Stimulated activated CD4-positive, alpha-beta T cell treated with anti-CD3 and anti-CD28 coated beads, Interleukin-12 subunit alpha, Interleukin-12 subunit beta, amount 100 ng/mL, for 4 hours (primary cell): ENCODE results near the gene MLST8.
"Not testable (repeated sequence)": the region's sequence is repeated elsewhere in the genome, so short reads cannot be mapped to it uniquely, and the experiment has no call there.

Source experiments
- DNase-seq: peaks from one replicate; pipeline ENCODE4 v3.0.0-alpha.2; 2020

The MLST8 gene

DNA sequence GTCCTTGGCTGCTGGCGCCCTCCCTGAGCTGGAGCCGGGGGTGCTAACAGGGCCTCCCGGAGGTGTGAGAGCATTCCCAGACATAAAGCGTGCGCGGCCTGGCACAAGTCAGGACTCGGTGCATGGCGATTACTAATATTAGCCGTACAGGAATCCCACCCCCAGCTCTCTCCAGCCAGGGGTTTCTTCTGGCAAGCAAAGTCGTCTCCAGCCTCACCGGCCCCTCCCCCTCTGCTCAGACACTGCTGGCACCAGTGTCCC, 13.9 kb upstream of the MLST8 start:
- DNase-seq: no peak

DNA sequence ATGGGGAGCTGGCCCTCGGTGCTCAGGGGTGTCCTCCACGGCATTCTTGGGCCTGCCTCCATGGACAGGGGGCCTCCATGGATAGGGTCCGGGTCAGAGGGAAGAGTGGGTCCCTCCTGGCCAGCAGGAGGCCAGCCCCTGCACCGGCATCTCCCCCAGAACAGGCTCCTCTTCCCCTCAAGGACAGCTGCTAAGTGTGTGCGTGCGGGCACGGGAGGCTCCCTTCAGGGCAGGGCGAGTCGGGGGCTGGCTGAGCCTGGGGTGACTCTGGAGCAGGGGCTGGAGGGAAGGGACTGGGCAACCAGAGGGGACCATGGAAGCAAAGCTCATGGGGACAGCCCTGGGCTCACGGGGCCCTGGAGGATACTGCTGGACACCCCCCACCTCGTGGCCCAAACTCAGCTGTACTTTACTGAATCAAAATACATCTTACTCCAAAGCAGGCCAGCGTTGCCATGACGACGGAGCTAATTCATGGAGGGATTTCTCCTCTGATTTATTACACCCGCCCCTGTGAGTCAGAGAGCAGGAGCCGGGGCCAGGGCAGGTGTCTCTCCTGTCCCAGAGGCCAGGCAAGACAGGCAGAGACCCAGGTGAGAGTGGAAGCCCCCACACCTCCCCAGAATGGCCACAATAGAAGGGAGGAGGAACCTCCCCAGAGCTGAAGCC, 11.0 kb upstream of the MLST8 start:
- no peak for DNase-seq

DNA sequence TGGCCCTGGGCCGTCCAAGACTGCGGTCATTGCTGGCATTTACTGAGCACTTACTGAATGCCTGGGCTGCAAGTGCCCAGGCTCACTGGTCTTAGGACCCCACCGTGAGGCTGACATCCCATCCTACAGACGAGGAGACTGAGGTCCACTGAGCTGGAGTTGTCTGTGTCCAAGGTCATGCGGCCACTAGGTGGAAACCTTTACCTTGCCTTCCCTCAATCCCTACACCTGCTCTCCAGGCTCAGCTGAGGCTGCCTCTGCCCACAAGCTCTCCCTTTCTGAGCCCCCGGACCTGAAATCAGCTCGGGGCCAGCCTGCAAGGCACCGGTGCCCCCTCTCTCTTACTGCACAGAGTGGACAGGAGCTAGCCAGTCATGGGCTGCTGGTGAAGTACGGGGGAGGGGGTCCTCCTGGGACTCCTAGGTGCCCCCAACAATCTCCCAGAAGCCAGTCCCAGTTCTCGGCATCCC, 10.4 kb upstream of the MLST8 start:
- no peak for DNase-seq

DNA sequence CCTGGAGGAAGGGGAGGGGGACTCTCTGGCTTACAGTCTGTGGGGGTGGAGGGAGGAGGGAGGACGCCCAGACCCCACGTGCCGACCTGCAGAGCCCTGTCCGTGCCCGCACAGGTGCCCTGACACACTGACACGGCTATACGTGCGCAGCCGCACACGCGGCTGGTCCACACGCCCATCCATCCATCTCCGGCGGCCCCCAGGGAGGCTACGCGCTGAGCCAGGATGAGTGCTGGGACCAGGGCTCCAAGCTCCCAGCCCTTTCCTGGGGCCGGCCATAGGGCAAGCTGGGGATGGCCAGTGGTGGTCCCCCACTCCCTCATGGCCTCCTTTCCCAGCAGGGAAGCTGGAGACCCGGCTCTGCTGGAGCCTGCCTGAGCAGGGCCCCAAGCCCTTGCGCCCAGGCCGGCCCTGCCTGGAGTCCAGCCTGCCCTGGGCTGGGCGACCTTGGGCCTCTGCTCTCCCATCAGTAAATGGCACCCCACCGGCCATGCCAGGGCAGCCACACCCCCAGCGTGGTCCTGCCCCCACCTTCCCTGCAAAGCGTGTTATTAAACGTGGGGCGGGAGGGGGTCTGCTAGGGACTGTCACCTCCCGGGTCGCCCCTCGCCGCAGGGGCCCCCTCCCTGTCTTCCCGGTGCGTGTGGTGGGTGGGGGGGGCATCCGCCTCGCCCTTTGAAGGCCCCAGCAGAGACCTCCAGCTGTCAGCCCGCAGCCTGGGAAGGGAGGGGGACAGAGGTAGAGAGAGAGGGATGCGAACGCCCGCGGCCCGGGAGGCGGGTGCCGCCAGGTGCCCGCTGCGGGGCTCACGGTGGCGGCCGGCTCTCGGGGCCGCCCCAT, 9.7 kb upstream of the MLST8 start:
- no peak for DNase-seq

DNA sequence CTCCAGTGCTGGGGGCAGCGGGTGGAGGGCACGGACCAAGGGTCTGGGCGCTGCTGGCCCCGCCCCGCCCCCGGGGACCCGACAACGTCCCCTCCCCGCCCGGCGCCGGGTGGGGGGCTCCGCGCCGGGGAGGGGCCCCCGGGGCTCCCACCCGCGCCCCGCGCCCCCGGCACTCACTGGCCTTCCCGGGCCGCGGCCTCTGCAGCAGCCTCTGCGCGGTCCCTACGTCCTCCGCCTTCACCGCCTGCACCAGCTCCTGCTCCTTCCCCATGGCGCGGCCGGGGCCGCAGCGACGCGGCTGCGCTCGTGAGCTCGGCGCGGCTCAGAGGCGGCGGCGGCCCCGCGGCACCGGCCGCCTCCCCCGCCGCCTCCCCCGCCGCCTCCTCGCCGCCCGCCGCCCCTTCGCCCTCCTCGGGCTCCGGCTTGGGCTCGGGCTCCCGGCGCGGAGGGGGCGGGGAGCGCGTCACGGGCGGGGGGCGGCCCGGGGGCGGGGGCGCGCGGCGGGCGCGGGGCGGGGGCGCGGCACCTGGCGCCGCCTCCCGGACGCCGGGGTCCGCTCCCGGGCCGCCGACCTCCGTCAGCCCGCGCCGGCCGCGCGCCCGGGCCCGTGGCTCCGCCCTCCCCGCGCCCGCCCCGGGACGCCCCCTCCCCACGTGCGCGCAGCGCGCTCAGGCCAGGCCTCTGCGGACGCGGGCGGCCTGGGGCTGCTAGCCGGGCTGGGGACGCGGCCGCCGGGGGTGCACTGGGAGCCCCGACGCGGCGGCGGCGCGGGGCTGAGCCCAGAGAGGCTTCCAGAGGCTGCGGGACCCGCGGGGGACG, 8.9 kb upstream of the MLST8 start, which contains the start of gene CASKIN1:
Gene CASKIN1 (minus strand): TSS at position 444 of the 819 bp plus-strand sequence. CDS start 173 bp downstream, at position 271.
- no peak for DNase-seq

DNA sequence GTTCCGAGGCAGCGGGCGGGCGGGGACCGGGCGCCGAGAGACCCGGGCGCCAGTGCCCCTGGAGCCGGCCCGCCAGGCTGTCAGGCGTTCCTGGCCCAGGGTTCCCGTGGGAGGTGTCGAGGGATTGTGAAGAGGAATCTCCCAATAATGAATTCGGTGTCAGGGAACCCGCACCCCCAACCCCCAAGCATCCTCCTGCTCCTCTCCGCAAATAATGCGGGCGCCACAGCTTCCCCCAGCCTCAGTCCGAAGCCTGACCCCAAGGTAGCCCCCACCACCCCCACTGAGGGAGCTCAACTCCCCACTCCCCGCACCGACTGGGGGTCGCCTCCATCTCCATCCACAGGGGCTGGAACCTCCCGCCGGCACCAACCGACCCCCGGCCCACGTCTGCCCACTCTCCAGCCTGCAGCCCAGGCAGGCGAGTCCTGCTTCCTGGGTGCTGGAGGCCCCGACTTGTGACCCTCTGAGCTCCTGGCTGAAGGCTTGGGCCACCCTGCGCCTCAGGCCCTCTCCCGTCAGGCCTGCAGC, 8.2 kb upstream of the MLST8 start:
- no peak for DNase-seq

DNA sequence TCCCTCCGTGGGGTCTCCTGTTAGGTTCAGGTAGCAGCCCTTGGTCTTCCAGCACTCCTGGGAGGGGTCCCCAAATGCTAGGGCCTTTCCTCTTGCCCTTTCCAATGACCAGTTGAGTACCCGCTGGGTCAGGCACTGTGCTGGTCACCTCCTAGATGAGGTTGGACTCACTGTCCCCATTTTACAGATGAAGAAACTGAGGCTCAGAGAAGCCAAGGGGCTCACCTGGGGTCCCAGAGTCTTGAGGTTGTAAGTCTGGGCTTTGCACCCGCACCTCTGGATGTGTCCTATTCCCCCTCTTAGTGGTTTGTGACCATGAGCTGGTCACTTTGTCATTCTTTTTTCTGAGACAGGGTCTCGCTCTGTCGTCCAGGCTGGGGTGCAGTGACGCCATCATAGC, 7.5 kb upstream of the MLST8 start:
- no peak for DNase-seq

DNA sequence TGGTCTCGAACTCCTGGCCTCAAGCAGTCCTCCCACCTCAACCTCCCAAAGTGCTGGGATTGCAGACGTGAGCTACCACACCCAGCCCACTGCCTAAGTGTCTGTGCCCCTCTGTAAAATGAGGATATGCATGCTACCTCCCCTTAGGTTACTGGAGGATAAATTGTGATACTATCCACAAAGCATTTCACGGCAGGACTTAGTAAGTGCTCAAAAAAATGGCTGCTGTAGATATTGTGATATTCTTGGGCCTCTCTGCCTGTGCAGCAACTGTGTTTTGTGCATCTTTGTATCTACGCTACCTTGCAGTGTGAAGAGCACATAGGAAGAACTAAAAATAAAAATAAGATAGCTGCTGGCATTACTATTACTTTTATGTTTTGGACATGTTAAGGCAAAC, 7.0 kb upstream of the MLST8 start:
- DNase-seq: no peak

DNA sequence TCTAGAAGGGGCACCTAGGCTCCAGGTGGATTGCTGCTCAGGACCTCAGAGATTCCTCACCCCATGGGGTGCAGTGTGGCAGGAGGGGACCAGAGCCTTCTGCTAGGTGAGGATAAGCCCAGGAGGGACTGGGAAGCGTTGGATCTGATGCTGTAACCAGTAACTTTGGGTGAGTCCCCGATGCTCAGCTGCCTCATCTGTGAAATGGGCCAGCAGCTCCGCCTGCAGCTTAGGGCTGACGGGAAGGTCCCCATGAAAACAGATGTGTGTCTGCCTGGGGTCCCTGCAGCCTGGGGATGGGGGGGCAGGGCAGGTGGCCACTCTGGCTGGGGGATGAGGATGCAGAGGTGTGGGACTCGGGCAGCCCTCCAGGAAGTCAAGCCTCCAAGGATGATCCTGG, 6.2 kb upstream of the MLST8 start:
- DNase-seq: no peak

DNA sequence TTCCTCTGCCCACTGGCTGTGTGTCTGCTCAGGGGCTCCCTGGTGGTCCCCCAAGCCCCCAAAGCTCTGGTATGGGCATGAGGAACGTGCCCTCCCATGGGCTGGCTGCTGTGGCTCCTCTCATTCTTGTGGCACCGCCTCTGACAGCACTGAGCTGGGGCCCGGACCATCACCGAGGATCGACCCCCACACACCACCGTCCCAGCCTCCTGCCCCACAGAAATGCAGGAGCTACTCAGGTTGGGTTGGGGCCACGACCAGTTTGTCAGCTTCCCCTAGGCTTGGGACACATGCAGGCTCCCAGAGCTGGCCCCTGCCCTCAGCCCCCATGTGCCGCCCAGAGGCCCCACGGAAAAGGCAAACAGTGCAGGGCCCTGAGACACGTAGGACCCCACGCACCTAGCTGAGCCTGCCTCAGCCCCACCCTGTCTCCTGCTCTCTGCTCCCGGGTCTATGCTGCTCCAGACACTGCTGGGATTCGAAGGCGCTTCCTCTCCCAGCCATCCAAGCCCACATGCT, 5.6 kb upstream of the MLST8 start:
- DNase-seq: no peak

DNA sequence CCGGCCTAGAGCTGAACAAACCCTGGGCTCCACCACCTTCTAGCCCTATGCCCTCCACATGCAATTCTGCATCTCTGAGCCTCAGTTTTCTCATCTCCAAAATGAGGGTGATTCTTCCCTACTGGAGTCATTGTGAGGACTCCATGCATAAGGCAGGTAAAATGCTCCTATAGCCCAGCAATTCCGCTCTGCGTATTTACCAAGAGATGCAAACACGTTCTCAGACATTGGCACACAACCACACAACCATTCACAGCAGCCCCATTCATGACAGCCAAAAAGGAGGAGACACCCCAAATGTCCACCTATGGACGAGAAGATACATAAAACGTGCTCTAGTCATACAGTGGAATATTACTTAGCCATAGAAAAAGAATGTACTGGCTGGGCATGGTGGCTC, 4.9 kb upstream of the MLST8 start:
- DNase-seq: no peak

DNA sequence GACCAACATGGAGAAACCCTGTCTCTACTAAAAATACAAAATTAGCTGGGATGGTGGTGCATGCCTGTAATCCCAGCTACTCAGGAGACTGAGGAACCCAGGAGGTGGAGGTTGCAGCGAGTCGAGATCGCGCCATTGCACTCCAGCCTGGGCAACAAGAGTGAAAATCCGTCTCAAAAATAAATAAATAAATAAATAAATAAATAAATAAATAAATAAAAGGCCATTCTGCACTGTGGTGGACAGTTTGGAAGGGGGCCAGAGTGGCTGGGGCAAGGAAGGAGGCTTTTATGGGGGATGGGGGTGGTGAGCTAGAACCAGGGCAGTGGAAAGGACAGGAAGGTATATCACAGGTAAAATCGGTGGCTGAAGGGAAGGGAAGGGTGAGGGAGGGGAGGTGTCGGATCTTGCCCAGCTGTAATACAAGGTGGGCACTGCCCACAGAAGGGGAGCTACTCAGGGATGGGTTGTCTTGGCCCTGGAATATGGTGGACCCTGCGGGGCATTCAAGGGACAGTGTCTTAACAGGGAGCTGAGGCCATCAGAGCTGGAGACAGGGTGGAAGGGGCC, 2.0 kb upstream of the MLST8 start:
- DNase-seq: not testable (repeated sequence)

DNA sequence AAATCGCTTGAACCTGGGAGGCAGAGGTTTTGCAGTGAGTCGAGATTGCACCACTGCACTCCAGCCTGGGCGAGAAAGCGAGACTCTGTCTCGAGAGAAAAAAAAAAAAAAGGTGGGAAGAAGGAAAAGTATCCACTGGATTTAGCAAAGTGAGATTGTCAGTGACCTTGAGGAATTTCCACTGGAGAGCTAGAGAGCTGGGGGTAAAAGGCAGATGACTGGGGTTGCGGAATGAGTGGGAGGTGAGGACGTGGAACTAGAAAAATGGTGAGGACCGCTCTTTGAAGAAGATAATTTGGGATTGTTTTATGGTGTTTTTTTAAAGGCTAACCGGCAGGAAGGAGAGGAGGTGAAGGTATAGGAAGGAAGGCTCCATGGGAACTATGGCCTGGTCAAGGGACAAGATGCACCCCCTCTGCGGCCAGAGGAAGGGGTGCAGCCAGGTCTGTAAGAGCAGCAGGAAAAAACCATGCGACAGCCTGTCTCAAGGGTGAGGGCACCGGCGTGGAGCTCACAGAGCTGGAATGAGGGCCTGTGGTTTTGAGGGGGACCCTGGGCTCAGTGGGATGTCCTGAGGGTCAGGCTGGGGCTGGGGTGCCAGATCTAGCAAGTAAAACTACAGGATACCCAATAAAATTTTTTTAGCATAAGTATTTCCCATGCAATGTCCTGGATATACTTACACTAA, 694 bp upstream of the MLST8 start:
- no peak for DNase-seq

DNA sequence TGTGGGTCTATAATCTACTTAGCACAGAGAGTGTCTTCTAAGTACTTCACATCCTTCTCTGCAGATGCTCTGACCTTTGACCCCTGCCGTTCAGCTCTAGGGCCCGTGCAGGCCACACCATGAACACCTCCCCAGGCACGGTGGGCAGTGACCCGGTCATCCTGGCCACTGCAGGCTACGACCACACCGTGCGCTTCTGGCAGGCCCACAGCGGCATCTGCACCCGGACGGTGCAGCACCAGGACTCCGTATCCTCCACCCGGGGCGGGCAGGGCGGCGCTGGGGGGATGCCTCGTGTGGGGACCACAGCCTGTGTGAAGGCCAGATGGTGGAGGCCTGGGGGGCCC, 686 bp downstream of the MLST8 start:
- DNase-seq: peak; percentile 26

DNA sequence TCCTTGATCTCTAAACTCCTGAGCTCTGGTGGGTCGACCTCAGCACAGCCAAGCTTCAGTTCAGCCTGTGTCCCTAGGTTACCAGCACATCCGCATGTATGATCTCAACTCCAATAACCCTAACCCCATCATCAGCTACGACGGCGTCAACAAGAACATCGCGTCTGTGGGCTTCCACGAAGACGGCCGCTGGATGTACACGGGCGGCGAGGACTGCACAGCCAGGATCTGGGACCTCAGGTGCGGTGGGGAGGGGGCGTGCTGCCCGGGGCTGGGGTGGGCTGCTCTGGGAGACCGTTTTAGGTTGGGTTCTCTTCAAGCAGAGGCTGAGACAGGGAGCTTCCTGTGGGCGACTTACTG, 1.1 kb downstream of the MLST8 start:
- no peak for DNase-seq

DNA sequence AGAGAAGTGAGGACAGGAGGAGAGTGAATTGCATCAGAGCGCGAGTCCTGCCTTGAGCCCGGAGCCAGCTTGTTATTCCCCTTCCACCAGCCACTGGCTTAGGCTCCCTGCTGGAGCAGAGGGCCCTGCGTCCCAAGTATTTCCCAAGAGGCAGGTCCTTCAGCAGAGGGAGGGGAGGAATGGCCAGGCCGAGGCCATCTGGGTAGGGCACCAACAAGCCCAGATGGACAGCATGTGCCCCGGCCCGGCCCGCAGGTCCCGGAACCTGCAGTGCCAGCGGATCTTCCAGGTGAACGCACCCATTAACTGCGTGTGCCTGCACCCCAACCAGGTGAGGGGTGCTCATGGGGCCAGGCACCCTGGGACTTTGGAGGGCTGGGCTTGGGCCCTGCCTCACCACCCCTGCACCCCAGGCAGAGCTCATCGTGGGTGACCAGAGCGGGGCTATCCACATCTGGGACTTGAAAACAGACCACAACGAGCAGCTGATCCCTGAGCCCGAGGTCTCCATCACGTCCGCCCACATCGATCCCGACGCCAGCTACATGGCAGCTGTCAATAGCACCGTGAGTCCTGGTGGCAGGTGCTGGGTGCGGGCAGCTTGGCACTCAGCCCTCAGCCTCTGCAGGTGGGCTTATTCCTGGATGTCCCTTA, 1.7 kb downstream of the MLST8 start:
- no peak for DNase-seq

DNA sequence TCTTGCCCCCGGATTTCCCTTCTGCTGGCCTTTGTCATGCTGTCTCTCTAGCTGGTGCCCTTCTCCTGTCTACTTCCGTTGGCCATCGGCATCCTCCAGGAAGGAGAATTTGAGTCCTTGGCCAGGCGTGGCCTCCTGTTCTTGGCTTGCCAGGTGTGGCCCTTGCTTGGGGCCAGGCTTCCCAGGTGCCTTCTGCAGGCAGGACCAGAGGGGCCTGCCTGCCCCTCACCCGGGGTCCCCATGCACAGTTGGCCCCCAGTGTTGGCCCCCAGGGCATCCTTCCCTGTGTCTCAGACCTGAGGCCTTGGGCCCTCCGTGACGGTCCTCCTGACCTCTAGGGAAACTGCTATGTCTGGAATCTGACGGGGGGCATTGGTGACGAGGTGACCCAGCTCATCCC, 2.6 kb downstream of the MLST8 start:
- no peak for DNase-seq

DNA sequence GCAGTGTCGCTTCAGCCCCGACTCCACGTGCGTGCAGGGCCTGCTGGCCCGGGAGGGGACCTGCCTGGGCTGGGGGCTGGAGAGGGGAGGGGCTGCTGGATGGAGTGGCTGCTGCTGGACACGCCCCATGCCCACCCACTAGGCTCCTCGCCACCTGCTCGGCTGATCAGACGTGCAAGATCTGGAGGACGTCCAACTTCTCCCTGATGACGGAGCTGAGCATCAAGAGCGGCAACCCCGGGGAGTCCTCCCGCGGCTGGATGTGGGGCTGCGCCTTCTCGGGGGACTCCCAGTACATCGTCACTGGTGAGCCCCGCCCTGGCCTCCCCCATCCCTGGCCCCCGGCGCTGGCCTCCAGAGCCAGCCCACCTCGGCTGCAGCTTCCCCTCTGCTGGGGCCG, 3.1 kb downstream of the MLST8 start:
- DNase-seq: no peak

DNA sequence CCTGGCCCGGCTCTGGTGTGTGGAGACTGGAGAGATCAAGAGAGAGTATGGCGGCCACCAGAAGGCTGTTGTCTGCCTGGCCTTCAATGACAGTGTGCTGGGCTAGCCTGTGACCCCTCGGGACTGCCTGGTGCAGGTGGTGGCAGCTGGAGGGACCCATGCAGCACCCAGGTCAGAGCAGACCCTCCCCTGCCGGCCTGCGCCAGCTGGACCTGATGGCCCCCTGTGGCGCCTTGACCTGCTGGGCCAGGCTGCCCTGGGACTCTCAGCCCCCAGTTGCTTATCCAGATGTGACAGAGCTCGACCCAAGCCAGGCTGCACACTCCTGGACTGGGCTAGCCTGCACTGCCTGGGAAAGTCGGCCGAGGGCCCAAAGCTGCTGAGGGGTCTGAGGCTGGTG, 3.5 kb downstream of the MLST8 start:
- no peak for DNase-seq

DNA sequence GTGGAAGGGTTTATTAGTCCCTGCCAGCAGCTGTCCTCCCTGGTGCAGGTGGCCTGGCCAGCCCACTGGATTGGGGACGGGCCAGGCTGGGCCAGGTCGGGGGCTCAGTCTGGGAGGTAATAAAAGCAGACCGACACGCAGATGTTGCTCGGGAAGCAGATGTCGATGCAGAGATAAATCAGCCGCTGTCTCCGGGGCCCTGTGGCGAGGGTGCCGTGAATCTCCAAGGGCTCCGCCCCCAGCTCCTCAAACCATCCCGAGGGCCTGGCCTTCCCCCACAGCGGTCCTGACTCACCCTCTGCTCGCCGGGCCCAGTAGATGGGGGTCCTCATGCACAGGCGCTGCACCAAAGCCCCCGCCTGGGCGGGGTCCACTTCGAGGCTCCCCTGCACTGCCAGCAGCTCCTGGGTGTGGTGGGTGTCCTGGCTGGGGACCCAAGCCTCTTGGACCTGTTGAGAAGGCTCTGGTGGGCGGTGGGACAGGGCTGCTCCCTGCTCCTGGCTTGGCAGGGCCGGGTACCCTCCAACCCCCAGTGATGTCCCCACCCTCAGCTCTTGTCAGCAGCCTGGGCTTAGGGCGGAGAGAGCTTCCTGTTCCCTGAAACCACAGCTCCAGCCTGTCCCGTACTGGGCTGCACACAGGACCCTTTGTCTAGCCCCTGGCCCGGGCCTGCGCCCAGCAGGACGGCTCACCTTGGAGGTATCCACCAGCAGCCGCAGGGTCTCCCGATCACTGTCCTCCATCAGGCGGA, 4.2 kb downstream of the MLST8 start:
- DNase-seq: no peak

DNA sequence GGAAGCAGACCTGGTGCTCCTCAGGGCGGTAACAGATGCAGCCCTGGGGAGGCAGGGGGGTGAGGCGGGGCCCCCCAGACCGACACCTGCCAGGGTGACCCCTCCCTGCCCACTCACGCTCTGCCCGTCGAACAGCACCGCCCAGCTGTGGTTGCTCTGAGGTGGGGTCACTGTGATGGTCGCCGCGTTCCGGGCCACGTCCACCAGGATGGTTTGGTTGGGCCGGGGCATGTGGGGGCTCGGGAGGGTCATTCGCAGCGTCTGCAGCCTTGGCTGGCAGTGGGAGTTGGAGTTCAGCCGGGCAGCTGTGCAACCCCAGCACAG, 4.7 kb downstream of the MLST8 start:
- no peak for DNase-seq
